Stimulated activated CD4-positive, alpha-beta T cell treated with anti-CD3 and anti-CD28 coated beads, TNF-alpha, amount 100 ng/mL, for 4 hours (primary cell): ENCODE data around the gene CRABP2.

Experiments used
- DNase-seq, 3 experiments: peaks; one replicate each; pipeline ENCODE4 v3.0.0-alpha.2; 2020; ENCODE audit warnings: low read depth in 3 of 3

Gene CRABP2

GRCh38 chr1:156705321-156705917 lies at the start of gene CRABP2:
Gene CRABP2 (minus strand): TSS chr1:156705583. CDS start chr1:156705446, 137 bp downstream.
- no peak for DNase-seq

- DNase-seq, result no peak
Measured at GRCh38 chr1:156754219-156754618, 48.8 kb upstream of the CRABP2 start.

- DNase-seq, result no peak
Measured at GRCh38 chr1:156752843-156753482, 47.6 kb upstream of the CRABP2 start.

GRCh38 chr1:156751757-156752481 lies 46.5 kb upstream of the CRABP2 start:
- peak; percentile 93 to 96 (median 96) for DNase-seq

- no peak for DNase-seq
Measured at GRCh38 chr1:156751451-156751756, 46.0 kb upstream of the CRABP2 start, which contains the start of gene HDGF. Gene HDGF (minus strand): TSS chr1:156751675. CDS start chr1:156751429, 246 bp downstream.

- DNase-seq, result no peak
Measured at GRCh38 chr1:156750711-156751450, 45.5 kb upstream of the CRABP2 start.

GRCh38 chr1:156750191-156750672 lies 44.8 kb upstream of the CRABP2 start:
- peak in 1 of 3 experiments; percentile 47 for DNase-seq

- no peak for DNase-seq
Measured at GRCh38 chr1:156749419-156750118, 44.2 kb upstream of the CRABP2 start.

- no peak for DNase-seq
Measured at GRCh38 chr1:156748670-156749418, 43.5 kb upstream of the CRABP2 start.

- no peak for DNase-seq
Measured at GRCh38 chr1:156747742-156748669, 42.6 kb upstream of the CRABP2 start.

- no peak for DNase-seq
Measured at GRCh38 chr1:156746728-156747631, 41.6 kb upstream of the CRABP2 start.

- no peak for DNase-seq
Measured at GRCh38 chr1:156746406-156746727, 41.0 kb upstream of the CRABP2 start.

GRCh38 chr1:156745881-156746280 lies 40.5 kb upstream of the CRABP2 start:
- no peak for DNase-seq

- no peak for DNase-seq
Measured at GRCh38 chr1:156744786-156745419, 39.5 kb upstream of the CRABP2 start.

GRCh38 chr1:156744344-156744743 lies 39.0 kb upstream of the CRABP2 start:
- no peak for DNase-seq

- no peak for DNase-seq
Measured at GRCh38 chr1:156743367-156744302, 38.3 kb upstream of the CRABP2 start.

GRCh38 chr1:156742801-156743200 lies 37.4 kb upstream of the CRABP2 start:
- no peak for DNase-seq
